ENCODE results near the gene CHRM2.
"Not testable (repeated sequence)": the region's sequence is repeated elsewhere in the genome, so short reads cannot be mapped to it uniquely, and the experiment has no call there.

The CHRM2 gene

GRCh38 chr7:136868496-136869000, at the start of gene CHRM2:
CHRM2 (plus strand) TSS chr7:136868652; CDS start chr7:137014866, 146,214 bp downstream.
- H3K9me3 ChIP-seq (ENCODE audit: severe bottlenecking) = no peaks in the 10 kb centered on the region
- H3K4me3 ChIP-seq (ENCODE audit: severe bottlenecking) = no peak within 1 kb of the TSS
- no peak for DNase-seq (ENCODE audit: low spot score)
- ATAC-seq (ENCODE audit: low read depth) = no peak
- peaks cover 62% of the 10 kb centered on the region for H3K27me3 ChIP-seq (ENCODE audit: insufficient read depth, poor library complexity, severe bottlenecking)
- TF ChIP-seq CTCF (IDR thresholded peaks at IDR 0.05; ENCODE audit: poor library complexity, severe bottlenecking) = no peak
- no peak within 1 kb of the TSS for H3K27ac ChIP-seq (ENCODE audit: poor library complexity, severe bottlenecking)
- no peaks in the 10 kb centered on the region for H3K36me3 ChIP-seq (ENCODE audit: low read depth)
- H3K4me1 ChIP-seq (ENCODE audit: insufficient read depth, poor library complexity, severe bottlenecking) = no peaks in the 10 kb centered on the region

DNA sequence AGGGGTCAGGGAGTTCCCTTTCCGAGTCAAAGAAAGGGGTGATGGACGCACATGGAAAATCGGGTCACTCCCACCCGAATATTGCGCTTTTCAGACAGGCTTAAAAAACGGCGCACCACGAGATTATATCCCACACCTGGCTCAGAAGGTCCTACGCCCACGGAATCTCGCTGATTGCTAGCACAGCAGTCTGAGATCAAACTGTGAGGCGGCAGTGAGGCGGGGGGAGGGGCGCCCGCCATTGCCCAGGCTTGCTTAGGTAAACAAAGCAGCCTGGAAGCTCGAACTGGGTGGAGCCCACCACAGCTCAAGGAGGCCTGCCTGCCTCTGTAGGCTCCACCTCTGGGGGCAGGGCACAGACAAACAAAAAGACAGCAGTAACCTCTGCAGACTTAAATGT, 37.1 kb upstream of the CHRM2 start:
- H3K27ac ChIP-seq (ENCODE audit: poor library complexity, severe bottlenecking); H3K27me3 ChIP-seq (ENCODE audit: insufficient read depth, poor library complexity, severe bottlenecking); DNase-seq (ENCODE audit: low spot score); H3K9me3 ChIP-seq (ENCODE audit: severe bottlenecking); H3K4me3 ChIP-seq (ENCODE audit: severe bottlenecking); H3K36me3 ChIP-seq (ENCODE audit: low read depth); H3K4me1 ChIP-seq (ENCODE audit: insufficient read depth, poor library complexity, severe bottlenecking); ATAC-seq (ENCODE audit: low read depth): not testable (repeated sequence)

DNA sequence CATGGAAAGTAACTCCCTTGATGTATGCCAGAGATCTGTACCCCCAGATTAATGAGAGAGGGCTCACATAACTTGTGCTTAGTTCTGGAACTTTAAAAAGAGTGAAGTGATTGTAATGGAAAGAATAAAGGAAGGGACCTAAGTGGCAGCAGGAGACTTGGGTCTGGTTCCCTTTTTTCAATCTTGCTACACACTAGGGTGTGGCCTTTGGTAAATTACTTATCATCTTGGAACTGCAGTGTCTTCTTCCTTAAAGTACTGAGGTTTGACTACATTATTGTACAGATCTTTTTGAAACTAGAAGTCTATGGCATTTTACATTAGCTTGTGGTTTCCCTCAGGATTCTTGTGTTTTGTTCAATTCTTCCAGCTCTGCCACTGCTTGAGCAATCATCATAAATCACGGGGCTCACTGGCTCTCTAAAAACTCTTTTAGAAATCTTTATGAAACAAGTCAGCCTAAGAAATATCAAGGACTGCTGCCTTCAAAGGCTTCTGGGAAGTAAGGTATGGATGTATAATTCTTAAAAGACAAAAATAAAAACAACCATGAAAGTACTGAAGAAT, 22.5 kb upstream of the CHRM2 start:
- Histone ChIP-seq H3K4me1 (ENCODE audit: insufficient read depth, poor library complexity, severe bottlenecking) (no peaks in the 10 kb centered on the region), H3K4me3 (ENCODE audit: severe bottlenecking) (no peak overlapping the region), H3K27me3 (ENCODE audit: insufficient read depth, poor library complexity, severe bottlenecking) (no peaks in the 10 kb centered on the region), H3K27ac (ENCODE audit: poor library complexity, severe bottlenecking) (no peak overlapping the region), H3K9me3 (ENCODE audit: severe bottlenecking) (no peaks in the 10 kb centered on the region), H3K36me3 (ENCODE audit: low read depth) (no peaks in the 10 kb centered on the region)
- TF ChIP-seq CTCF (IDR thresholded peaks at IDR 0.05; ENCODE audit: poor library complexity, severe bottlenecking) = no peak
- DNase-seq (ENCODE audit: low spot score) = no peak
- ATAC-seq (ENCODE audit: low read depth) = no peak

GRCh38 chr7:136847858-136848257, 20.6 kb upstream of the CHRM2 start:
- Histone ChIP-seq H3K27me3 (ENCODE audit: insufficient read depth, poor library complexity, severe bottlenecking) (no peaks in the 10 kb centered on the region), H3K27ac (ENCODE audit: poor library complexity, severe bottlenecking) (no peak overlapping the region), H3K4me1 (ENCODE audit: insufficient read depth, poor library complexity, severe bottlenecking) (no peaks in the 10 kb centered on the region), H3K4me3 (ENCODE audit: severe bottlenecking) (no peak overlapping the region), H3K36me3 (ENCODE audit: low read depth) (no peaks in the 10 kb centered on the region), H3K9me3 (ENCODE audit: severe bottlenecking) (no peaks in the 10 kb centered on the region)
- ATAC-seq (ENCODE audit: low read depth) (no peak), DNase-seq (ENCODE audit: low spot score) (no peak)
- no peak for TF ChIP-seq CTCF (IDR thresholded peaks at IDR 0.05; ENCODE audit: poor library complexity, severe bottlenecking)

- DNase-seq (ENCODE audit: low spot score) (no peak), ATAC-seq (ENCODE audit: low read depth) (no peak)
- Histone ChIP-seq H3K36me3 (ENCODE audit: low read depth) (no peaks in the 10 kb centered on the region), H3K27me3 (ENCODE audit: insufficient read depth, poor library complexity, severe bottlenecking) (no peaks in the 10 kb centered on the region), H3K4me3 (ENCODE audit: severe bottlenecking) (no peak overlapping the region), H3K27ac (ENCODE audit: poor library complexity, severe bottlenecking) (no peak overlapping the region), H3K9me3 (ENCODE audit: severe bottlenecking) (no peaks in the 10 kb centered on the region), H3K4me1 (ENCODE audit: insufficient read depth, poor library complexity, severe bottlenecking) (no peaks in the 10 kb centered on the region)
- no peak for TF ChIP-seq CTCF (IDR thresholded peaks at IDR 0.05; ENCODE audit: poor library complexity, severe bottlenecking)
These were observed 14.8 kb upstream of the CHRM2 start for GRCh38 chr7:136853654-136854053.
